ENCODE data around the gene PITX2.

Gene PITX2

GRCh38 chr4:110636171-110636679 is 13.3 kb upstream of the PITX2 start:
- DNase-seq (ENCODE audit: low read depth in 2 of 2), result no peak

DNA sequence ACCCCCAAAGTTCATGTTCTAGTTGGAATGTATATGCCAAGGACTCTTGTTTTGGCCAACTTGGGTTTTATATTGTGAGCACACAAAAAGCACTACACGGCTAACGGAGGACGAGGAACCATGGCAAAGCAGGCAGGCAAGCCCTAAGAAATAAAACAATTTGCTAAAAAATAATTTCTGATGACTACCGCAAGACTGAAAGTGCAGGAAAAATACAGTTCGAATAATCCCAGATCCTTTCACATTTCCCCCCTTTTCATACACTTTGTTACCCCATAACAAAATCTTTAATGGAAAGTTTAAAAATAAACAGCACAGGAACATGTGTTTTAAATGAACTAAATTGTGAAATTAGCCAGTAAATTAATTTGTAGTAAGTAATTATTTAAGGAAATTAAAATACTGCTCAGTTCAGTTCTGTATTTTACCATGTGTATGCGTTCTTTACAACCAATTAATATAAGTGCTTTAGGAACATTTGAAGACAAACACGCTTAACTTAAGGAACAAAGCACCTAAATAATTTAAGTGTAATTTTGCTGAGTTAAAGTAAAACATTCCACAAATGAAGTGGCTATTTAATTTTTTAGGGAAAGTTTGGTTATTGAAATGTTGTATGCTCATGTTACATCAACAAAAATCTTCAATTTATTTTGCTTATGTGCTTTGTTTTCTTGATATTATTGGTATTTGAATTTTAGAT is 12.4 kb upstream of the PITX2 start:
- DNase-seq (ENCODE audit: low read depth in 2 of 2), result no peak

DNA sequence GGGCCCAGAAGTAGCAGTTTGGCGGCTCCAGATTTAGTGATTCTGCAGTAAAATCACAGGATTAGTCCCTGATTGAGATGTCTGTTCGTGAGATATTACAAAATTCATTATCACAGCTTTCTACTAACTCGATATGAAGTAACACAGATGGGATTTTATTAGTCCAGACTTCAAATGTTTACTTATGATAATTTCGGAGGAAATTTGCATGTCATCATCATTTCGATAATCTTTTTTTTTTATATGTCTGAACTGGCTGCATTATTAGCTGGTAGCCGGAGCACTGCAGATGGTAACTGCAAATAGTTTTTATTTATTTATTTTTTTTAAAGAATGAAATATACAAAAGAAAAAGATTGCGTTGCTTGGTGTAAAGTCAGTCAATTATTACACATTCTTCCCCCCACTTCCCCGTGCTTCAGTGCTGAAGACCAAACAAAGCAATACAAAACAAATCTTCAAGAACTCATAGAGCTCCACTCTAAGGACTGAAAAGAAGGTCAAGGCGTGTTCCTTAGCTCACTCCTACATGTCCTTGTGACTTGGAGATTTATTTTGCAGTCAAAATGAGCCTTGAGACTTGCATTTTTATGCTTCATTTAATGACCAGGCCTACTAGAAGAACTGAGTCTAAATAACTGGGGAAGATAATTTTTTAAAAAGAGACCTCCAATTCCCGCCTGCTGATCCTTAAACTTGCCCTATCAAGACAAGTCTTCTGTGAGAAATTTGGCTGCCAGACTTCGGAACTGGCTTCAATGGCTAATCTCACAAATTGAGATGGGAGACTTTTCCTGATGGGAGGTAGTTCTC is 11.7 kb upstream of the PITX2 start:
- no peak for DNase-seq (ENCODE audit: low read depth in 2 of 2)

DNA sequence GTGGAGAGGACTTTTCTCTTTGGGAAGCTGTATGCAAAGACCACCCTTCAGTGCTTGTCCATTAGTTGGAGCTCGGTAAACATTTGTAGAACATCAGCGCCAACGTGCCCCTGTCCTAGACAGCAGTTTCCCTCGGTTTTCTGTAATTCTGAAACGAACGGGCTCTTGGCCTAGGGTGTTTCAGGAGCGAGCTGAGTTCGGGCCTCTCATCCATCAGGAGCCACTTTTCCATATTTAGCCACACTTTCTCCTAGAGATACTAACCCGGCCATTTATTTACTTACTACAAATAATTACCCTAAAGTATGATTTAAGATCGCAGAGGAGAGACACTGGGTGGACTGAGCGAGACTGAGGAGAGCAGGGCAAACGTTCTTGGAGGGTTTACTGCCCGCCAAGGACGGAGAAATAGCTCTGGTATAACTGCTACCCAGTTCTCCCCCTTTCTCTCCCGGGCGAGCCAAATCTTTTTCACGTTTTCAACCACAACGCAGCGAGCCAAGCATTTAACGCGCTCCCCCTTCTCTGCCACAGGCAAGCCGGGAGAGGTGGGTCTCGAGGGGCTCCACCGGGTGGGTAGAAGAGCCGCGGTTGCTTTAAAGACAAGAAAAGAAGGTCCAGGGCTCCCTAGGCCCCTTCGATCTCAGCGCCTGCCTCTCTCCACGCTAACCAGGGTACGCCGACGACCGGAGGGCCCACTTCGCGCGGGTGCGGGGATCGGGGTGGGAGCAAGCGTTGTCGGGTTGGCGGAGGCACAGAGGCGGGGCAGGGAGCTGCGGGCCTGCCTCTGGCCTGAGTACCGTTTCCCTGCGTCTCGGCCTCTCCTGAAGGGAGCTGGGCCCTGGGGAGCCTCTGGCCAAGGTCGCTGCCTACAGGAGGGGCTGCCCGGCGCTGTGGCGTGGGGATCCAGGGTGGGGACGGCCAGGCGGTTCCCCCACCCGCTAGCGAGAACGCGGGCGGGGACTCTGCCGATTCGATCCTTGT is 10.8 kb upstream of the PITX2 start:
- no peak for DNase-seq (ENCODE audit: low read depth in 2 of 2)

DNA sequence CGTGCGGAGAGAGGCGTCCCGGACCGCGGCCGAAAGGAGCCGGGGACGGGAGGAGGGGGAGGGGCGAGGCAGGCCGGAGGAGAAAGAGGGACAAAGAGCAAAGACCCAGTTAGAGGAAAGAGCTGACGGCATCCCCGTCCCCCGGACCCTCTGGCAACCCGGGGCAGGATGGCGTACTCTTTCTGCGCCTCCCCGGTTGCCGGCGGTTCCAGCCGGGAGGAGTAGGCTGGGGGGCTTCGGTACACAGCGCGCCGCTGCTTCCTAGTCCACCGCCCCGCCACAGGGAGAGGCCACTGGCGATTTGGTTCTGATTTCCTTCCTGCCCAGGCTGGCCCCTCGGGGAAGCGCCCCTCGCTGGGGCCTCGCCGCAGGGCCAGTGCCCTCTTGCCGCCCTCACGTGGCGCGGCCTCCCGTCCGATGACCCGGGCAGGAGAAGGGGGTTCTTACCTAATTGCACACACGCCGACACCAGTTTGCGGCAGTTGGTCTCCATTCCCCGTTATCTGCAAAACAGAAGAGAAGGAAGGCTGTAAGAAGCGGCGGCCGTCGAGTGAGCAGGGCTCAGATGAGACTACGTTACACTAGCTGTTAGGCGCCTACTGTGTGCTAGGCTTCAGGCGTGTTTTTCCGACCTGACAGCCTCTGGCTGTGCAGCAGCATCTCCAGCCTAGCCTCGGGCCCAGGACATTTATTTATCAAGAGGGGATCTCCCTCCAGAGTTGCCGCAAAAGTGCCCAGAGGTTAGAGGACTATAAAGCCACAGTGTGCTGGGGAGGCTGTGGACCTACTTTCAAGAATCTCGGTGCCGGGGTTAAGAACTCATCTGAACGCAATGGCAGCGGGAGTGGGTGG is 9.9 kb upstream of the PITX2 start:
- DNase-seq (ENCODE audit: low read depth in 2 of 2), result no peak

- DNase-seq (ENCODE audit: low read depth in 2 of 2), result no peak
Observed at GRCh38 chr4:110631584-110632505, 9.0 kb upstream of the PITX2 start.

- no peak for DNase-seq (ENCODE audit: low read depth in 2 of 2)
Observed at GRCh38 chr4:110630688-110631402, 8.0 kb upstream of the PITX2 start.

GRCh38 chr4:110629780-110630687 is 7.2 kb upstream of the PITX2 start:
- no peak for DNase-seq (ENCODE audit: low read depth in 2 of 2)

- DNase-seq (ENCODE audit: low read depth in 2 of 2), result no peak
Observed at GRCh38 chr4:110629214-110629754, 6.4 kb upstream of the PITX2 start.

GRCh38 chr4:110628663-110629213 is 5.9 kb upstream of the PITX2 start:
- no peak for DNase-seq (ENCODE audit: low read depth in 2 of 2)

DNA sequence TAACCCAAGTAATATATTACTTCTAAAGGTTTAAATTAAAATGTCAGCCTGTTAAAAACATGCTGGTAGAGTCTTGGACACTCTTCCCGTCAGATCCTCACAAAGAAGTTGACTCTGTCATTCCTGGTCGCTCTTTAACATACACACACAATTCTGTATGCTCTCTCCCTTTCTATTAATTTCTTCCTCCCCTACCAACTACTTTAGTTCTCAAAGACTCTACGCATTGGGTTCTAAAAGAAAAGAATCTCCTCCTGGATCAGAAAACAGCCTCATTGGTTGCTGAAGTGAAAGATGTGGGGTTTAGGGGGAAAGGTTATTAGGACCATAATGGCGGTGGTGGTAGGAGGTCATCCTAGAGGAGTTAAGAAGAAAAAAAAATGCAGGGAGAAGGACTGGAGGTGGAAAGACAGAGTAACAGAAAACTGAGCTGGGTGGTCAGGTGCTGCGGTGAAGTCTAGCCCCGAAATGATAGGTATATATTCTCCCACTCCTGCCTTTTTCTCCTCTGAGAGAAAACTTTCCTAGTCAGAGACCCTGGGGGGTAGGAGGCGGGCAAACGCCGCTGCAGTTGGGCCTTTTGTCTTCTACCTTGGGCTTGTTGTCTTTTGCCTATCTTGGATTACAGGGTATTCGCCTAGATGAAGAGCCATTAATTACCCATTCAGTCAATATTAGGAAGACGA is 5.2 kb upstream of the PITX2 start:
- no peak for DNase-seq (ENCODE audit: low read depth in 2 of 2)

- no peak for DNase-seq (ENCODE audit: low read depth in 2 of 2)
Observed at GRCh38 chr4:110626532-110627153, 3.8 kb upstream of the PITX2 start.

- DNase-seq (ENCODE audit: low read depth in 2 of 2), result no peak
Observed at GRCh38 chr4:110625576-110626257, 2.8 kb upstream of the PITX2 start.

GRCh38 chr4:110624904-110625494 is 2.1 kb upstream of the PITX2 start:
- DNase-seq (ENCODE audit: low read depth in 2 of 2), result no peak

DNA sequence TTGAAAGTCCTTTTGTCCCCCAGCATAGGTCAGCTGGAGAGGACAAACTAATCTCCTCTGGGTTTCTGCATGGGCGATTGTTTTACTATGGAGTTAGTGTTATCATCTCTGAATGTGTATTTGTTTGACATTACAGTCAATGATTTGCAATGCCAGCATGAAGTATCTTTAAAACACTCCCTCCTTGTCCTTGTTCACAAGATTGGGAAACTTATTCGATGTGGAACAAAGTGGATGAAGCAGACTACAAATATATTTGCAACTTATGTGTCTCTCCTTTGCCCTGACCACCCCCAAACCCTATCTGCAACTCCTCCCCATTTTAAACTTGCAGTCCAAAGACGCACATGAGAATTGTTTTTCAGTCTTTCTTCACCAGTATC is 1.5 kb upstream of the PITX2 start:
- DNase-seq (ENCODE audit: low read depth in 2 of 2), result no peak
